ENCODE results near the gene SLC41A2.

DNA sequence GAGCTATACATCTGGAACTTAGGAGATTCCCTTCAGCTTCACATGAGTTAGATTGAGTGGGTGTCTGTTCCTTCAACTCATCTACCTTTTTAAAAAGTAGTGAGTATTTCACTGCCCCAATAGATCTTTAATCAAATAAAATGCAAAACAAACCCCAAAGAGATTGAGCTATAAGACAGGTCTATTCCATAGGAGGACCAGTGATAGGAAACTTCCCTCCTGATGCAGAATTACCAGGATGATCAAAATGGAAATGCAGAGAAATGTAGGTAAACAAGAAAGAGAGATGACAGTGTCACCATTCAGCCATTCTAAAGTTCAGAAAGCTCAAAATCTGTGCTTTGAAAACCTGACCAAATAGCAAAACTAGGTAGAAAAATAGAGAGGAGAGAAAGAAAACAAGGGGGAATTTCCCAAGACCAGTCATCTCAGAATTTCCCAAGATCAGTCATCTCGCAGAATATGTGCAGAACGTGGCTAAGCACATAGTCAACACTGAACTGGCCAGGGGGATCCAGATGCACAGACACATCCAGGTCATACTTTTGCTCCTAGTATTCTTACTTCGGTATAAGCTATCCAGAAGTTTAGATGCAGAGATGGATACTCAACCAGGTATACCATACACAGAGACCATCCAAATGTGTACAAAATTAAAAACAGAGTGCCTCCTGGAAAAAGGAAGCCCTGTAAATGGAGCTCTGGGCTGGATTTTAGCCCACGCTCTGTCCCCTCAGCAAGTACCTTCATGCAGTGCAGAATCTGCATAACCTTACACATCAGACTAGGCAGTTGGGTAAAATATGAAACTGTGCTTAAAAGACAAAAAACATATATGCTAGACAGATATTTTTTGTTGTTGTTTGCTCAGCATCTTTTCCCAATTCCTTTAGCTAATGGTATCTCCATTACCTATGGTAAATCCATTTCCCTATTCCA is 27.4 kb downstream of the SLC41A2 start:
- TF ChIP-seq, protein P1, sequence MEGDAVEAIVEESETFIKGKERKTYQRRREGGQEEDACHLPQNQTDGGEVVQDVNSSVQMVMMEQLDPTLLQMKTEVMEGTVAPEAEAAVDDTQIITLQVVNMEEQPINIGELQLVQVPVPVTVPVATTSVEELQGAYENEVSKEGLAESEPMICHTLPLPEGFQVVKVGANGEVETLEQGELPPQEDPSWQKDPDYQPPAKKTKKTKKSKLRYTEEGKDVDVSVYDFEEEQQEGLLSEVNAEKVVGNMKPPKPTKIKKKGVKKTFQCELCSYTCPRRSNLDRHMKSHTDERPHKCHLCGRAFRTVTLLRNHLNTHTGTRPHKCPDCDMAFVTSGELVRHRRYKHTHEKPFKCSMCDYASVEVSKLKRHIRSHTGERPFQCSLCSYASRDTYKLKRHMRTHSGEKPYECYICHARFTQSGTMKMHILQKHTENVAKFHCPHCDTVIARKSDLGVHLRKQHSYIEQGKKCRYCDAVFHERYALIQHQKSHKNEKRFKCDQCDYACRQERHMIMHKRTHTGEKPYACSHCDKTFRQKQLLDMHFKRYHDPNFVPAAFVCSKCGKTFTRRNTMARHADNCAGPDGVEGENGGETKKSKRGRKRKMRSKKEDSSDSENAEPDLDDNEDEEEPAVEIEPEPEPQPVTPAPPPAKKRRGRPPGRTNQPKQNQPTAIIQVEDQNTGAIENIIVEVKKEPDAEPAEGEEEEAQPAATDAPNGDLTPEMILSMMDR (conservative IDR thresholded peaks at IDR 0.05 in 1 of 2, IDR thresholded peaks at IDR 0.05 in 1 of 2; ENCODE audit: low read depth in 1 of 2, low read length in 2 of 2) = no peak
- no peak for TF ChIP-seq EZH2 (IDR thresholded peaks at IDR 0.05; ENCODE audit: low read length, missing control alignments)
